ENCODE data around the gene WSB2.

DNA sequence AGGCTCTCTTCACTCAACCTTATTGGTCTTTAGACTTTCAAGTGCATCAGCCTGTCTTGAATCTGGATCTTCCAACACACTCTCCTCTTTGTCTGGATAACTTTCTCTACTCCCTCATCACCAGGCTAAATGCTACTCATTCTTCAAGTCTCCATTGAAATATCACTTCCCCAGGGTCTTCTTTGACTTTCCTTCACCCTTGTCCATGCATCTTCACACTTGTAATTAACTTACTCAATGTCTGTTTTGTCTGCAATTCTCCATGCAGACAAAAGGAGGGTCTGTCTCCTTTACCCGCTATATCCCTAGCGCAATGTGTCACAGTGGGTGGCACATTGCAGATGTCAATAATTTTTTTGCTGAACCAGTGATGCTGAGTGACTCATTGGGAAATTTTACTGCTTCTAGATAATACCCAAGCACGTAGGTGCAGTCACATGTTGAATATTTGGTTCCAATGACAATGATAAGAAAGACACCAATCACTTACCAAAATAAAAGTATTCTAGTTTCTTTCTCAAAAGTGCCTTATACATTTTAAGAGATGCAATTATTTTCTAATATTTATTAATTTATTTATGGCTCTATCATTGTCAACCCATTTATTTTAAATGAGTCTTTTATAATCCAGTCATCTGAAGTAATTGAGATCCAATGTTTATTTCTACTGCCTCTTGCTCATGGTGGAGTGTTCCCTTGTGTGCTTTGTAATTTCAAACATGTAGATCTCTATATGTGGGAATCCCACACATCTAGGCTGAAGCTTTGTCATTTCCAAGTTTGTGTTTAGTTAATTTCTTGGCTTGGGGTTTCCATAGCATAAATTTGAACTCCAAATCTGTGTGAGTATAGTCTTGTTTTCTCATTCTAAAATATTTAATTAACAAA, 66.2 kb downstream of the WSB2 start:
- TF ChIP-seq TAF7 (optimal IDR thresholded peaks at IDR 0.05; ENCODE audit: borderline replicate concordance, low read depth, low read length) = no peak
- TF ChIP-seq, protein P1, sequence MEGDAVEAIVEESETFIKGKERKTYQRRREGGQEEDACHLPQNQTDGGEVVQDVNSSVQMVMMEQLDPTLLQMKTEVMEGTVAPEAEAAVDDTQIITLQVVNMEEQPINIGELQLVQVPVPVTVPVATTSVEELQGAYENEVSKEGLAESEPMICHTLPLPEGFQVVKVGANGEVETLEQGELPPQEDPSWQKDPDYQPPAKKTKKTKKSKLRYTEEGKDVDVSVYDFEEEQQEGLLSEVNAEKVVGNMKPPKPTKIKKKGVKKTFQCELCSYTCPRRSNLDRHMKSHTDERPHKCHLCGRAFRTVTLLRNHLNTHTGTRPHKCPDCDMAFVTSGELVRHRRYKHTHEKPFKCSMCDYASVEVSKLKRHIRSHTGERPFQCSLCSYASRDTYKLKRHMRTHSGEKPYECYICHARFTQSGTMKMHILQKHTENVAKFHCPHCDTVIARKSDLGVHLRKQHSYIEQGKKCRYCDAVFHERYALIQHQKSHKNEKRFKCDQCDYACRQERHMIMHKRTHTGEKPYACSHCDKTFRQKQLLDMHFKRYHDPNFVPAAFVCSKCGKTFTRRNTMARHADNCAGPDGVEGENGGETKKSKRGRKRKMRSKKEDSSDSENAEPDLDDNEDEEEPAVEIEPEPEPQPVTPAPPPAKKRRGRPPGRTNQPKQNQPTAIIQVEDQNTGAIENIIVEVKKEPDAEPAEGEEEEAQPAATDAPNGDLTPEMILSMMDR (IDR thresholded peaks at IDR 0.05; ENCODE audit: control extremely low read depth in 1 of 3, insufficient read depth in 1 of 3, low read depth in 1 of 3, low read length in 3 of 3) = no peak
- TF ChIP-seq POLR2A (IDR thresholded peaks at IDR 0.05; ENCODE audit: control extremely low read depth in 1 of 2, low read depth in 2 of 2, low read length in 2 of 2) = no peak
- no peak for TF ChIP-seq SRF (IDR thresholded peaks at IDR 0.05; ENCODE audit: low read depth, low read length)
- TF ChIP-seq, protein P2, sequence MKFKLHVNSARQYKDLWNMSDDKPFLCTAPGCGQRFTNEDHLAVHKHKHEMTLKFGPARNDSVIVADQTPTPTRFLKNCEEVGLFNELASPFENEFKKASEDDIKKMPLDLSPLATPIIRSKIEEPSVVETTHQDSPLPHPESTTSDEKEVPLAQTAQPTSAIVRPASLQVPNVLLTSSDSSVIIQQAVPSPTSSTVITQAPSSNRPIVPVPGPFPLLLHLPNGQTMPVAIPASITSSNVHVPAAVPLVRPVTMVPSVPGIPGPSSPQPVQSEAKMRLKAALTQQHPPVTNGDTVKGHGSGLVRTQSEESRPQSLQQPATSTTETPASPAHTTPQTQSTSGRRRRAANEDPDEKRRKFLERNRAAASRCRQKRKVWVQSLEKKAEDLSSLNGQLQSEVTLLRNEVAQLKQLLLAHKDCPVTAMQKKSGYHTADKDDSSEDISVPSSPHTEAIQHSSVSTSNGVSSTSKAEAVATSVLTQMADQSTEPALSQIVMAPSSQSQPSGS (IDR thresholded peaks at IDR 0.05; ENCODE audit: low read length) = no peak
- TF ChIP-seq EZH2 (IDR thresholded peaks at IDR 0.05; ENCODE audit: low read depth, low read length, severe bottlenecking) = no peak
- TF ChIP-seq RAD21 (IDR thresholded peaks at IDR 0.05 in 1 of 2, conservative IDR thresholded peaks at IDR 0.05 in 1 of 2; ENCODE audit: low read depth in 2 of 2, low read length in 2 of 2) = no peak
- TF ChIP-seq PHF8 (conservative IDR thresholded peaks at IDR 0.05; ENCODE audit: low read depth, low read length) = no peak
- TF ChIP-seq ASH2L (IDR thresholded peaks at IDR 0.05; ENCODE audit: low read length) = no peak
- TF ChIP-seq GTF2F1 (IDR thresholded peaks at IDR 0.05; ENCODE audit: borderline replicate concordance, low read depth, low read length) = no peak
- no peak for TF ChIP-seq EP300 (IDR thresholded peaks at IDR 0.05; ENCODE audit: borderline replicate concordance in 1 of 2, low read depth in 2 of 2, low read length in 2 of 2)
- no peak for TF ChIP-seq KDM1A (IDR thresholded peaks at IDR 0.05; ENCODE audit: borderline replicate concordance, low read length)
- no peak for TF ChIP-seq POLR2AphosphoS5 (IDR thresholded peaks at IDR 0.05; ENCODE audit: low read depth, low read length)
- no peak for TF ChIP-seq TAF1 (IDR thresholded peaks at IDR 0.05; ENCODE audit: low read depth, low read length)
